ENCODE results near the gene AHRR.

Gene AHRR

GRCh38 chr5:373710-374602, 52.4 kb downstream of the AHRR start:
- TF ChIP-seq CTCF (IDR thresholded peaks at IDR 0.05; ENCODE audit: insufficient read depth, low read depth, low read length, missing control alignments), result no peak
- DNase-seq (ENCODE audit: low read depth), result peak; percentile 93
- peak overlapping the region; percentile 70 for H3K4me3 ChIP-seq (ENCODE audit: low read depth, low read length)

- TF ChIP-seq CTCF (IDR thresholded peaks at IDR 0.05; ENCODE audit: insufficient read depth, low read depth, low read length, missing control alignments), result no peak
- H3K4me3 ChIP-seq (ENCODE audit: low read depth, low read length), result peak overlapping the region; percentile 54
- DNase-seq (ENCODE audit: low read depth), result no peak
Observed at GRCh38 chr5:374631-375335, 53.3 kb downstream of the AHRR start.

GRCh38 chr5:375336-375920, 53.9 kb downstream of the AHRR start:
- DNase-seq (ENCODE audit: low read depth), result no peak

GRCh38 chr5:375921-376798, 54.6 kb downstream of the AHRR start:
- DNase-seq (ENCODE audit: low read depth), result no peak
- TF ChIP-seq CTCF (IDR thresholded peaks at IDR 0.05; ENCODE audit: insufficient read depth, low read depth, low read length, missing control alignments), result no peak
- no peak overlapping the region for H3K4me3 ChIP-seq (ENCODE audit: low read depth, low read length)

More at GRCh38 chr5:375336-375920, 53.9 kb downstream of the AHRR start:
- TF ChIP-seq CTCF (IDR thresholded peaks at IDR 0.05; ENCODE audit: insufficient read depth, low read depth, low read length, missing control alignments), result no peak
- H3K4me3 ChIP-seq (ENCODE audit: low read depth, low read length), result no peak overlapping the region

- TF ChIP-seq CTCF (IDR thresholded peaks at IDR 0.05; ENCODE audit: insufficient read depth, low read depth, low read length, missing control alignments), result no peak
- no peak overlapping the region for H3K4me3 ChIP-seq (ENCODE audit: low read depth, low read length)
- DNase-seq (ENCODE audit: low read depth), result no peak
Observed at GRCh38 chr5:376799-377325, 55.3 kb downstream of the AHRR start.
